Trophoblast cell (in vitro differentiated cells and primary cell): ENCODE results near the gene TMEM240.

Source experiments
- DNase-seq, 2 donors: peaks; one replicate each; pipeline ENCODE4 v3.0.0-alpha.2; 2016
- H2AFZ ChIP-seq: 2 replicates; pipeline ENCODE4 v1.6.1; 2013; ENCODE audit warnings: low read length, moderate library complexity, mild to moderate bottlenecking; ENCODE audit not compliant: insufficient read depth, poor library complexity
- H2AK5ac ChIP-seq: 2 replicates; pipeline ENCODE4 v1.6.1; 2013; ENCODE audit warnings: mild to moderate bottlenecking, low read length
- H2BK120ac ChIP-seq: 2 replicates; pipeline ENCODE4 v1.6.1; 2013; ENCODE audit warnings: low read length, mild to moderate bottlenecking, moderate library complexity; ENCODE audit not compliant: insufficient read depth, poor library complexity
- H2BK12ac ChIP-seq: 2 replicates; pipeline ENCODE4 v1.6.1; 2013; ENCODE audit warnings: mild to moderate bottlenecking, low read length, moderate library complexity
- H2BK5ac ChIP-seq: 2 replicates; pipeline ENCODE4 v1.6.1; 2013; ENCODE audit warnings: low read length, low read depth, moderate library complexity, mild to moderate bottlenecking; ENCODE audit not compliant: poor library complexity
- H3K14ac ChIP-seq: 2 replicates; pipeline ENCODE4 v1.6.1; 2013; ENCODE audit warnings: mild to moderate bottlenecking, low read length
- H3K18ac ChIP-seq: 2 replicates; pipeline ENCODE4 v1.6.1; 2013; ENCODE audit warnings: mild to moderate bottlenecking, low read length
- H3K23ac ChIP-seq: 2 replicates; pipeline ENCODE4 v1.6.1; 2013; ENCODE audit warnings: low read length
- H3K27ac ChIP-seq: 2 replicates; pipeline ENCODE4 v1.5.1; 2013; ENCODE audit warnings: low read depth, mild to moderate bottlenecking, inconsistent platforms, low read length, moderate library complexity
- H3K27me3 ChIP-seq: 2 replicates; pipeline ENCODE4 v1.6.1; 2013; ENCODE audit warnings: inconsistent platforms, mild to moderate bottlenecking, low read length, moderate library complexity; ENCODE audit not compliant: insufficient read depth
- H3K36me3 ChIP-seq, 2 experiments: 1 replicate in 1 of 2; 2 replicates in 1 of 2; pipeline ENCODE4 v1.6.1; 2013; ENCODE audit warnings: low read length in 2 of 2, mild to moderate bottlenecking in 2 of 2, moderate library complexity in 1 of 2; ENCODE audit not compliant: insufficient read depth in 2 of 2, control insufficient read depth in 1 of 2
- H3K4ac ChIP-seq: 2 replicates; pipeline ENCODE4 v1.6.1; 2013; ENCODE audit warnings: low read depth, mild to moderate bottlenecking, low read length, moderate library complexity
- H3K4me1 ChIP-seq, 2 experiments: 1 replicate in 1 of 2; 2 replicates in 1 of 2; pipeline ENCODE4 v1.6.1; 2013; ENCODE audit warnings: low read length in 2 of 2, mild to moderate bottlenecking in 2 of 2, moderate library complexity in 1 of 2; ENCODE audit not compliant: insufficient read depth in 2 of 2, control insufficient read depth in 1 of 2
- H3K4me2 ChIP-seq: 2 replicates; pipeline ENCODE4 v1.6.1; 2013; ENCODE audit warnings: inconsistent platforms, mild to moderate bottlenecking, low read length, moderate library complexity
- H3K4me3 ChIP-seq: 2 replicates; pipeline ENCODE4 v1.5.1; 2013; ENCODE audit warnings: mild to moderate bottlenecking, low read depth, low read length, inconsistent platforms
- H3K79me1 ChIP-seq: one replicate; pipeline ENCODE4 v1.6.1; 2013; ENCODE audit warnings: low read length
- H3K79me2 ChIP-seq: 2 replicates; pipeline ENCODE4 v1.6.1; 2013; ENCODE audit warnings: low read length, mild to moderate bottlenecking; ENCODE audit not compliant: control insufficient read depth, insufficient read depth, poor library complexity
- H3K9ac ChIP-seq: 2 replicates; pipeline ENCODE4 v1.6.1; 2013; ENCODE audit warnings: mild to moderate bottlenecking, low read length
- H3K9me3 ChIP-seq: 2 replicates; pipeline ENCODE4 v1.6.1; 2013; ENCODE audit warnings: low read depth, mild to moderate bottlenecking, control low read depth, inconsistent platforms, low read length; ENCODE audit not compliant: insufficient read depth
- H4K12ac ChIP-seq: 2 replicates; pipeline ENCODE4 v1.6.1; 2013; ENCODE audit warnings: low read depth, mild to moderate bottlenecking, low read length, moderate library complexity
- H4K8ac ChIP-seq: 2 replicates; pipeline ENCODE4 v1.6.1; 2013; ENCODE audit warnings: low read depth, mild to moderate bottlenecking, low read length, moderate library complexity
- H4K91ac ChIP-seq: one replicate; pipeline ENCODE4 v1.6.1; 2013; ENCODE audit warnings: low read depth, mild to moderate bottlenecking, low read length, moderate library complexity
- WGBS: extraction: QIAGEN DNeasy Blood & Tissue Kit; methylation state at CpG from one replicate; pipeline ENCODE4 v1.1.7; 2013; ENCODE audit warnings: missing lambda C conversion rate; ENCODE audit not compliant: insufficient read length, insufficient coverage; ENCODE audit errors: extremely low coverage; 5-methylcytosine and 5-hydroxymethylcytosine counted together

Gene TMEM240

GRCh38 chr1:1556505-1556904, 16.1 kb upstream of the TMEM240 start:
- no CpG with 5 or more reads among the region's 6 CpGs for WGBS
- no peak overlapping the region for H2BK120ac ChIP-seq

GRCh38 chr1:1554926-1555915, 14.8 kb upstream of the TMEM240 start:
- DNase-seq, result peak; percentile 15 to 43
- no peak overlapping the region for H2BK120ac ChIP-seq
- H2BK12ac ChIP-seq, result no peak overlapping the region
- H3K14ac ChIP-seq, result no peak overlapping the region
- no peak overlapping the region for H3K4me3 ChIP-seq
- H3K27ac ChIP-seq, result no peak overlapping the region
- no peak overlapping the region for H4K91ac ChIP-seq
- no peaks in the 10 kb centered on the region for H3K79me2 ChIP-seq
- peaks cover 14 to 29% of the 10 kb centered on the region in 2 experiments for H3K36me3 ChIP-seq
- H4K12ac ChIP-seq, result no peak overlapping the region
- WGBS, result no CpG with 5 or more reads among the region's 31 CpGs
- no peak overlapping the region for H3K9ac ChIP-seq
- H4K8ac ChIP-seq, result no peak overlapping the region
- no peaks in the 10 kb centered on the region for H3K9me3 ChIP-seq
- no peak overlapping the region for H2BK5ac ChIP-seq
- no peak overlapping the region for H3K4me2 ChIP-seq
- no peak overlapping the region for H3K23ac ChIP-seq
- H3K4me1 ChIP-seq, result peaks cover 2% of the 10 kb centered on the region in 2 experiments
- H2AFZ ChIP-seq, result no peak overlapping the region
- H3K27me3 ChIP-seq, result no peaks in the 10 kb centered on the region
- H3K18ac ChIP-seq, result no peak overlapping the region
- no peak overlapping the region for H3K4ac ChIP-seq
- no peaks in the 10 kb centered on the region for H3K79me1 ChIP-seq
- H2AK5ac ChIP-seq, result no peak overlapping the region

More at GRCh38 chr1:1556505-1556904, 16.1 kb upstream of the TMEM240 start:
- Histone ChIP-seq H2AK5ac (no peak overlapping the region), H2BK12ac (no peak overlapping the region), H3K4me3 (no peak overlapping the region), H3K4me1 (peaks cover 2% of the 10 kb centered on the region in 2 experiments), H2BK5ac (no peak overlapping the region), H3K79me2 (no peaks in the 10 kb centered on the region), H3K36me3 (peaks cover 22 to 33% of the 10 kb centered on the region in 2 experiments), H3K4me2 (no peak overlapping the region), H3K14ac (no peak overlapping the region), H4K12ac (no peak overlapping the region), H3K27me3 (no peaks in the 10 kb centered on the region), H3K27ac (no peak overlapping the region), H4K91ac (no peak overlapping the region), H3K4ac (no peak overlapping the region), H3K9me3 (no peaks in the 10 kb centered on the region), H3K23ac (no peak overlapping the region), H4K8ac (no peak overlapping the region), H3K79me1 (no peaks in the 10 kb centered on the region), H3K18ac (no peak overlapping the region), H3K9ac (no peak overlapping the region), H2AFZ (no peak overlapping the region)
- no peak for DNase-seq

- Histone ChIP-seq H2BK120ac (no peak overlapping the region), H3K27me3 (no peaks in the 10 kb centered on the region), H2BK5ac (no peak overlapping the region), H3K23ac (no peak overlapping the region), H3K79me1 (no peaks in the 10 kb centered on the region), H3K27ac (no peak overlapping the region), H2BK12ac (no peak overlapping the region), H3K9me3 (no peaks in the 10 kb centered on the region), H4K12ac (no peak overlapping the region), H3K14ac (no peak overlapping the region), H3K79me2 (no peaks in the 10 kb centered on the region), H2AK5ac (no peak overlapping the region), H3K4me3 (no peak overlapping the region), H4K8ac (no peak overlapping the region), H3K4ac (no peak overlapping the region), H2AFZ (no peak overlapping the region), H3K4me2 (no peak overlapping the region), H3K18ac (no peak overlapping the region), H3K4me1 (peaks cover 2% of the 10 kb centered on the region in 2 experiments), H3K9ac (no peak overlapping the region), H3K36me3 (peaks cover 13 to 24% of the 10 kb centered on the region in 2 experiments), H4K91ac (no peak overlapping the region)
- no CpG with 5 or more reads among the region's 13 CpGs for WGBS
- DNase-seq, result no peak
Measured at GRCh38 chr1:1554550-1554925, 14.1 kb upstream of the TMEM240 start.

GRCh38 chr1:1553821-1554494, 13.5 kb upstream of the TMEM240 start:
- Histone ChIP-seq H3K79me2 (no peaks in the 10 kb centered on the region), H2BK12ac (no peak overlapping the region), H4K12ac (no peak overlapping the region), H3K23ac (no peak overlapping the region), H4K91ac (no peak overlapping the region), H4K8ac (no peak overlapping the region), H3K4me2 (no peak overlapping the region), H2BK120ac (no peak overlapping the region), H3K4me1 (peaks cover 1% of the 10 kb centered on the region in 2 experiments), H3K36me3 (peaks cover 13 to 24% of the 10 kb centered on the region in 2 experiments), H3K27me3 (no peaks in the 10 kb centered on the region), H2AFZ (no peak overlapping the region), H3K18ac (no peak overlapping the region), H2AK5ac (no peak overlapping the region), H3K4me3 (no peak overlapping the region), H3K14ac (no peak overlapping the region), H3K9ac (no peak overlapping the region), H3K9me3 (no peaks in the 10 kb centered on the region), H3K79me1 (no peaks in the 10 kb centered on the region), H3K27ac (no peak overlapping the region), H2BK5ac (no peak overlapping the region), H3K4ac (no peak overlapping the region)
- DNase-seq, result no peak
- no CpG with 5 or more reads among the region's 35 CpGs for WGBS
